Tibial nerve (tissue), 4 donors: ENCODE data around the gene MBNL2.

ENCODE experiments used
- EP300 ChIP-seq, 2 donors: sonication (generic); formaldehyde crosslinking; IDR thresholded peaks; one replicate each; pipeline ENCODE4 v1.6.1; 2017; ENCODE audit warnings: antibody characterized with exemption in 2 of 2, mild to moderate bottlenecking in 1 of 2
- POLR2A ChIP-seq, 2 donors: fragments of 450-650 bp; IDR thresholded peaks; one replicate each; pipeline ENCODE4 v1.6.1; 2017; ENCODE audit warnings: antibody characterized with exemption in 2 of 2, mild to moderate bottlenecking in 2 of 2, moderate library complexity in 2 of 2
- TF ChIP-seq, protein P1 (sequence below), 5 experiments: fragments of 200-600 bp in 3 of 5; fragments of 450-650 bp in 2 of 5; sonication (generic) in 3 of 5; IDR thresholded peaks; one replicate each; pipeline ENCODE4 v1.5.1; 2016 to 2019; ENCODE audit warnings: antibody characterized with exemption in 5 of 5, mild to moderate bottlenecking in 3 of 5, moderate library complexity in 2 of 5

DNA sequence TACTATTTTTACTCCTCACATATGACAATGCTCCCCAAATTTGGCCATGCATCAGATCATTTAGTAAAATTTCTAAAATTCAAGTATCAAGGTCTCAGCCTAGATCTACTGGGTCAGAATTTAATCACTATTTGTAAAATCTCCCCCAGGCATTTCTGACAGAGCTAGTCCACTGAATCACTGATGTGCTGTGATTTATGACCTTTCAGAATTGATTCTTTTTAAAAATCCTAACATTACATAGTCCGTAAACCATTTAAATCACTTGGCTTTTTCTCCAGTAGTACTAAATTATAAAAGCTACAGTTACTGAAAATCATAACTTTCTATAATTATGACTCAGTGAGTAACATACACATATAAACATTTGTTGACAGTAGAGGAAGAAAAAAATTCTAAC lies 119.0 kb downstream of the MBNL2 start:
- TF ChIP-seq POLR2A (IDR thresholded peaks at IDR 0.05): no peak
- TF ChIP-seq, protein P1, sequence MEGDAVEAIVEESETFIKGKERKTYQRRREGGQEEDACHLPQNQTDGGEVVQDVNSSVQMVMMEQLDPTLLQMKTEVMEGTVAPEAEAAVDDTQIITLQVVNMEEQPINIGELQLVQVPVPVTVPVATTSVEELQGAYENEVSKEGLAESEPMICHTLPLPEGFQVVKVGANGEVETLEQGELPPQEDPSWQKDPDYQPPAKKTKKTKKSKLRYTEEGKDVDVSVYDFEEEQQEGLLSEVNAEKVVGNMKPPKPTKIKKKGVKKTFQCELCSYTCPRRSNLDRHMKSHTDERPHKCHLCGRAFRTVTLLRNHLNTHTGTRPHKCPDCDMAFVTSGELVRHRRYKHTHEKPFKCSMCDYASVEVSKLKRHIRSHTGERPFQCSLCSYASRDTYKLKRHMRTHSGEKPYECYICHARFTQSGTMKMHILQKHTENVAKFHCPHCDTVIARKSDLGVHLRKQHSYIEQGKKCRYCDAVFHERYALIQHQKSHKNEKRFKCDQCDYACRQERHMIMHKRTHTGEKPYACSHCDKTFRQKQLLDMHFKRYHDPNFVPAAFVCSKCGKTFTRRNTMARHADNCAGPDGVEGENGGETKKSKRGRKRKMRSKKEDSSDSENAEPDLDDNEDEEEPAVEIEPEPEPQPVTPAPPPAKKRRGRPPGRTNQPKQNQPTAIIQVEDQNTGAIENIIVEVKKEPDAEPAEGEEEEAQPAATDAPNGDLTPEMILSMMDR (IDR thresholded peaks at IDR 0.05): no peak
- TF ChIP-seq EP300 (IDR thresholded peaks at IDR 0.05): no peak
